PC-9 (cell line): Measurements from ENCODE around the gene NRG3. TPM values are rescaled to one million over a fixed set of nuclear protein-coding genes. Genes with fewer than 3 reads are reported as not detected.

ENCODE experiments used
- BruUV-seq: library from RNA; stranded (reverse); fragments of 400-500 nt; replicated peaks from 2 replicates; lab custom pipeline; 2021; lab: Mats Ljungman, UMichigan
- CTCF ChIA-PET: fragments of 300-600 bp; sonication (Branson Sonifier 250); formaldehyde crosslinking; loops from one replicate; lab custom pipeline; 2022; ENCODE audit warnings: antibody characterized with exemption; lab: Charles Lee
- POLR2A ChIA-PET: fragments of 300-600 bp; sonication (Branson Sonifier 250); formaldehyde crosslinking; loops from one replicate; lab custom pipeline; 2022; ENCODE audit warnings: antibody characterized with exemption; ENCODE audit not compliant: unreplicated experiment; lab: Charles Lee
- DNase-seq, 2 experiments: peaks; one replicate each; pipeline versions ENCODE4 v3.0.0 to v3.0.0-alpha.2; 2015 to 2022; ENCODE audit warnings: mixed read lengths in 1 of 2
- H2AFZ ChIP-seq: fragments of 200-600 bp; sonication (generic); 2 replicates; pipeline ENCODE4 v1.8.1; 2017; ENCODE audit warnings: antibody characterized with exemption
- H3F3A ChIP-seq: fragments of 200-600 bp; sonication (generic); 2 replicates; pipeline ENCODE4 v1.8.1; 2017; ENCODE audit warnings: antibody characterized with exemption, mild to moderate bottlenecking, low read depth; ENCODE audit not compliant: insufficient read depth
- H3K27ac ChIP-seq: fragments of 200-600 bp; sonication (generic); 2 replicates; pipeline ENCODE4 v1.6.1; 2016; ENCODE audit warnings: mixed run types
- H3K27me3 ChIP-seq: fragments of 200-600 bp; sonication (generic); 2 replicates; pipeline ENCODE4 v1.6.1; 2016; ENCODE audit warnings: low read depth, mixed run types; ENCODE audit not compliant: insufficient read depth
- H3K36me3 ChIP-seq: fragments of 200-600 bp; sonication (generic); 2 replicates; pipeline ENCODE4 v1.6.1; 2016; ENCODE audit warnings: low read depth, mixed run types
- H3K4me1 ChIP-seq: fragments of 200-600 bp; sonication (generic); replicated peaks from 2 replicates; pipeline ENCODE4 v1.6.1; 2016; ENCODE audit warnings: mixed run types; ENCODE audit not compliant: insufficient read depth
- H3K4me2 ChIP-seq: fragments of 200-600 bp; sonication (generic); 2 replicates; pipeline ENCODE4 v1.6.1; 2017; ENCODE audit warnings: mixed run types
- H3K4me3 ChIP-seq: fragments of 200-600 bp; sonication (generic); 2 replicates; pipeline ENCODE4 v1.6.1; 2016; ENCODE audit warnings: mixed run types
- H3K79me2 ChIP-seq: fragments of 200-600 bp; sonication (generic); 2 replicates; pipeline ENCODE4 v1.6.1; 2017; ENCODE audit warnings: low read depth, mixed run types
- H3K9me2 ChIP-seq: fragments of 200-600 bp; sonication (generic); 2 replicates; pipeline ENCODE4 v1.8.1; 2017; ENCODE audit warnings: mild to moderate bottlenecking; ENCODE audit not compliant: insufficient read depth
- H3K9me3 ChIP-seq: fragments of 200-600 bp; sonication (generic); 2 replicates; pipeline ENCODE4 v1.8.1; 2016; ENCODE audit warnings: low read depth; ENCODE audit not compliant: insufficient read depth
- H4K20me1 ChIP-seq: fragments of 200-600 bp; sonication (generic); 2 replicates; pipeline ENCODE4 v1.8.1; 2017; ENCODE audit not compliant: insufficient read depth
- CTCF ChIP-seq: fragments of 200-600 bp; sonication (generic); conservative IDR thresholded peaks from 2 replicates; pipeline ENCODE4 v1.6.1; 2017; ENCODE audit warnings: mixed run types, antibody characterized with exemption, mild to moderate bottlenecking, moderate library complexity
- EZH2 ChIP-seq: fragments of 200-600 bp; sonication (generic); IDR thresholded peaks from 2 replicates; pipeline ENCODE4 v1.8.0; 2017; ENCODE audit warnings: antibody characterized with exemption, low read depth
- intact Hi-C: fragments of 100-400 bp; cut with micrococcal nuclease; formaldehyde crosslinking; loops from one replicate; pipeline ENCODE4 v1.10.0; 2022; ENCODE audit not compliant: unreplicated experiment
- total RNA-seq: library from RNA; stranded (reverse); gene quantifications from 2 replicates; pipeline ENCODE4 v1.2.3, GENCODE V29; 2021

Gene NRG3
- total RNA-seq, 1 experiment from 2014 or later = not detected

- Histone ChIP-seq H3F3A (no peaks in the 10 kb centered on the region), H3K9me3 (no peaks in the 10 kb centered on the region), H3K27ac (no peak overlapping the region), H4K20me1 (no peaks in the 10 kb centered on the region), H2AFZ (no peak overlapping the region), H3K4me2 (no peak overlapping the region), H3K4me1 (no peaks in the 10 kb centered on the region), H3K79me2 (no peaks in the 10 kb centered on the region), H3K9me2 (no peaks in the 10 kb centered on the region), H3K27me3 (no peaks in the 10 kb centered on the region), H3K4me3 (no peak overlapping the region), H3K36me3 (no peaks in the 10 kb centered on the region)
- no peak for DNase-seq
- intact Hi-C loops = no loop called here
- no peak for TF ChIP-seq CTCF
- no TSS peak for BruUV-seq
- ChIA-PET POLR2A (interaction anchor here (0.7 kb wide), 1 partner anchor 24 kb away, joined by 3 read pairs; no protein-coding TSS in a partner anchor), CTCF (no interaction called here)
Observed at GRCh38 chr10:82622479-82622878, 747.5 kb downstream of the NRG3 start.

GRCh38 chr10:82625512-82626189 lies 750.7 kb downstream of the NRG3 start:
- Histone ChIP-seq H3K79me2 (no peaks in the 10 kb centered on the region), H3F3A (no peaks in the 10 kb centered on the region), H4K20me1 (no peaks in the 10 kb centered on the region), H3K4me1 (no peaks in the 10 kb centered on the region), H3K36me3 (no peaks in the 10 kb centered on the region), H3K27ac (no peak overlapping the region), H3K9me3 (no peaks in the 10 kb centered on the region), H2AFZ (no peak overlapping the region), H3K4me3 (no peak overlapping the region), H3K27me3 (no peaks in the 10 kb centered on the region), H3K9me2 (no peaks in the 10 kb centered on the region), H3K4me2 (no peak overlapping the region)
- ChIA-PET CTCF (no interaction called here), POLR2A (no interaction called here)
- BruUV-seq = no TSS peak
- DNase-seq = no peak
- intact Hi-C loops = no loop called here
- TF ChIP-seq CTCF (no peak), EZH2 (no peak)

- Histone ChIP-seq H3K79me2 (no peaks in the 10 kb centered on the region), H3F3A (no peaks in the 10 kb centered on the region), H3K27me3 (no peaks in the 10 kb centered on the region), H4K20me1 (no peaks in the 10 kb centered on the region), H3K4me3 (no peak overlapping the region), H3K4me2 (no peak overlapping the region), H2AFZ (no peak overlapping the region), H3K9me2 (no peaks in the 10 kb centered on the region), H3K9me3 (no peaks in the 10 kb centered on the region), H3K4me1 (no peaks in the 10 kb centered on the region), H3K27ac (no peak overlapping the region), H3K36me3 (no peaks in the 10 kb centered on the region)
- no TSS peak for BruUV-seq
- POLR2A ChIA-PET = no interaction called here
- intact Hi-C loops = no loop called here
- DNase-seq = no peak
- CTCF ChIA-PET = no interaction called here
- TF ChIP-seq EZH2 (no peak), CTCF (no peak)
Observed at GRCh38 chr10:82628373-82628772, 753.4 kb downstream of the NRG3 start.
